Testis (tissue), 2 donors: ENCODE results near the gene UBASH3B.

Source experiments
- CTCF ChIP-seq, 3 experiments: fragments of 450-650 bp in 2 of 3; fragments of 200-600 bp in 1 of 3; sonication (generic) in 1 of 3; IDR thresholded peaks; one replicate each; pipeline ENCODE4 v1.5.1; 2016 to 2019; ENCODE audit warnings: antibody characterized with exemption in 3 of 3, mild to moderate bottlenecking in 2 of 3, moderate library complexity in 1 of 3
- POLR2A ChIP-seq: fragments of 450-650 bp; IDR thresholded peaks from one replicate; pipeline ENCODE4 v1.6.1; 2017; ENCODE audit warnings: antibody characterized with exemption, mild to moderate bottlenecking, moderate library complexity

- no peak for TF ChIP-seq CTCF (IDR thresholded peaks at IDR 0.05)
- no peak for TF ChIP-seq POLR2A
Observed at GRCh38 chr11:122813894-122814270, 158.4 kb downstream of the UBASH3B start.
